Measurements from ENCODE around the gene ZNF385D. TPM values are rescaled to one million over a fixed set of nuclear protein-coding genes. Genes with fewer than 3 reads are reported as not detected.

ZNF385D gene
- total RNA-seq, 1 experiment from 2014 or later = 13.0 TPM

GRCh38 chr3:21697707-21698106, 53.3 kb downstream of the ZNF385D start:
- no peaks in the 10 kb centered on the region for H3K27me3 ChIP-seq (ENCODE audit: control insufficient read depth, insufficient read depth, low read length)
- H3K9me3 ChIP-seq (ENCODE audit: control insufficient read depth, insufficient read depth, low read depth, low read length) = no peaks in the 10 kb centered on the region
- no peak for DNase-seq (ENCODE audit: low read depth, low spot score)
- H3K4me3 ChIP-seq (ENCODE audit: low read depth in 2 of 2, low read length in 2 of 2) = no peak overlapping the region
- no peaks in the 10 kb centered on the region for H3K4me1 ChIP-seq (ENCODE audit: control insufficient read depth, insufficient read depth, low read length)
- ChIA-PET POLR2A (no interaction called here), CTCF (no interaction called here)
- TF ChIP-seq CTCF (IDR thresholded peaks at IDR 0.05) (no peak), REST (IDR thresholded peaks at IDR 0.05; ENCODE audit: insufficient read depth in 1 of 2, low read depth in 2 of 2, low read length in 1 of 2) (no peak), POLR2AphosphoS5 (IDR thresholded peaks at IDR 0.05; ENCODE audit: low read depth, low read length) (no peak), TCF7L2 (IDR thresholded peaks at IDR 0.05; ENCODE audit: low read depth, low read length) (no peak), SIN3A (IDR thresholded peaks at IDR 0.05; ENCODE audit: borderline replicate concordance, insufficient read depth, low read depth, low read length) (no peak)
- H3K27ac ChIP-seq (ENCODE audit: low read length) = no peak overlapping the region
- BruUV-seq (replicated peaks) = no TSS peak
- intact Hi-C loops (cut with micrococcal nuclease; ENCODE audit: unreplicated experiment) = no loop called here
- ATAC-seq = no peak
- in situ Hi-C loops (cut with HindIII; ENCODE audit: low pct_unique_long_range_greater_than_20kb, low sequenced_read_pairs) = no loop called here
- no peaks in the 10 kb centered on the region for H3K36me3 ChIP-seq (ENCODE audit: control insufficient read depth, insufficient read depth, low read length)

- Histone ChIP-seq H3K4me3 (ENCODE audit: low read depth in 2 of 2, low read length in 2 of 2) (no peak overlapping the region), H3K27me3 (ENCODE audit: control insufficient read depth, insufficient read depth, low read length) (no peaks in the 10 kb centered on the region), H3K4me1 (ENCODE audit: control insufficient read depth, insufficient read depth, low read length) (no peaks in the 10 kb centered on the region), H3K9me3 (ENCODE audit: control insufficient read depth, insufficient read depth, low read depth, low read length) (no peaks in the 10 kb centered on the region), H3K36me3 (ENCODE audit: control insufficient read depth, insufficient read depth, low read length) (no peaks in the 10 kb centered on the region), H3K27ac (ENCODE audit: low read length) (no peak overlapping the region)
- intact Hi-C loops (cut with micrococcal nuclease; ENCODE audit: unreplicated experiment) = no loop called here
- ATAC-seq (no peak), DNase-seq (ENCODE audit: low read depth, low spot score) (no peak)
- ChIA-PET POLR2A (no interaction called here), CTCF (no interaction called here)
- BruUV-seq (replicated peaks) = no TSS peak
- in situ Hi-C loops (cut with HindIII; ENCODE audit: low pct_unique_long_range_greater_than_20kb, low sequenced_read_pairs) = no loop called here
- TF ChIP-seq REST (IDR thresholded peaks at IDR 0.05; ENCODE audit: insufficient read depth in 1 of 2, low read depth in 2 of 2, low read length in 1 of 2) (no peak), TCF7L2 (IDR thresholded peaks at IDR 0.05; ENCODE audit: low read depth, low read length) (no peak), SIN3A (IDR thresholded peaks at IDR 0.05; ENCODE audit: borderline replicate concordance, insufficient read depth, low read depth, low read length) (no peak), POLR2AphosphoS5 (IDR thresholded peaks at IDR 0.05; ENCODE audit: low read depth, low read length) (no peak), CTCF (IDR thresholded peaks at IDR 0.05) (no peak)
Measured at GRCh38 chr3:21694506-21694905, 56.5 kb downstream of the ZNF385D start.
